Nephron (organoid): Measurements from ENCODE around the gene SGTA.

ENCODE experiments used
- H3K27ac Mint-ChIP-seq, 3 experiments: 2 replicates each; pipeline ENCODE4 v1.8.0; 2020; ENCODE audit warnings: mixed read lengths in 3 of 3, mild to moderate bottlenecking in 2 of 3, moderate library complexity in 1 of 3
- H3K27me3 Mint-ChIP-seq: 2 replicates; pipeline ENCODE4 v1.8.0; 2021; ENCODE audit warnings: low read depth, mild to moderate bottlenecking, moderate library complexity, mixed read lengths
- H3K36me3 Mint-ChIP-seq: 2 replicates; pipeline ENCODE4 v1.8.0; 2020; ENCODE audit warnings: low read depth, mixed read lengths
- H3K4me1 Mint-ChIP-seq: 2 replicates; pipeline ENCODE4 v1.8.0; 2020; ENCODE audit warnings: mixed read lengths
- H3K4me3 Mint-ChIP-seq, 3 experiments: 2 replicates each; pipeline ENCODE4 v1.8.0; 2020; ENCODE audit warnings: mild to moderate bottlenecking in 3 of 3, mixed read lengths in 3 of 3, moderate library complexity in 2 of 3
- H3K9me3 Mint-ChIP-seq: 2 replicates; pipeline ENCODE4 v1.8.0; 2020; ENCODE audit warnings: mixed read lengths
- TF ChIP-seq, protein P1 (sequence below), 3 experiments: fragments of 200-600 bp; sonication (generic); IDR thresholded peaks; one replicate each; pipeline ENCODE4 v1.5.0; 2021; ENCODE audit warnings: antibody characterized with exemption in 3 of 3; ENCODE audit not compliant: unreplicated experiment in 3 of 3

SGTA gene, protein sequence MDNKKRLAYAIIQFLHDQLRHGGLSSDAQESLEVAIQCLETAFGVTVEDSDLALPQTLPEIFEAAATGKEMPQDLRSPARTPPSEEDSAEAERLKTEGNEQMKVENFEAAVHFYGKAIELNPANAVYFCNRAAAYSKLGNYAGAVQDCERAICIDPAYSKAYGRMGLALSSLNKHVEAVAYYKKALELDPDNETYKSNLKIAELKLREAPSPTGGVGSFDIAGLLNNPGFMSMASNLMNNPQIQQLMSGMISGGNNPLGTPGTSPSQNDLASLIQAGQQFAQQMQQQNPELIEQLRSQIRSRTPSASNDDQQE

GRCh38 chr19:2782936-2783780, at the start of gene SGTA:
TSS of gene SGTA (minus strand) at chr19:2783273. CDS start at chr19:2769068, 14,205 bp downstream.
- peaks cover 16% of the 10 kb centered on the region for H3K36me3 Mint-ChIP-seq

DNA sequence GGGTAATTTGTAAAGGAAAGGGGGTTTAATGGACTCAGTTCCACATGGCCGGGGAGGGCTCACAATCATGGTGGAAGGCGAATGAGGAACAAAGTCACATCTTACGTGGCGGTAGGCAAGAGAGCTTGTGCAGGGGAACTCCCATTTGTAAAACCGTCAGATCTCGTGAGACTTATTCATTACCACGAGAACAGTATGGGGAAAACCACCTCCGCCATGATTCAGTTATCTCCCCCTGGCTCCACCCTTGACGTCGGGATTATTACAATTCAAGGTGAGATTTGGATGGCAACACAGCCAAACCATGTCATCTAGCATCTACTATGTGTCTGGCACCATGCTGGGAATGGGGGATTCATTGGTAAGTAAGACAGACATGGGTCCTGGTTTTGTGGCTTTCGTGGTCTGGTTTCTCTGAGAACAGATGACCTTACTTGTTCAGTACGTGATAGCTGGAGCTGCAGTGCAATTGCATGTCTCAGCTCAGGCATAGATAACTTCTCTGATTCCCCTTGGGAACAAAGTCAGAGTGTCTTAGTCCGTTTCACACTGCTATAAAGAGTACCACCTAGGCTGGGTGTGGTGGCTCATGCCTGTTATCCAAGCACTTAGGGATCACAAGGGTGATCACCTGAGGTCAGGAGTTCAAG, 44.9 kb upstream of the SGTA start:
- H3K4me1 Mint-ChIP-seq: no peaks in the 10 kb centered on the region
- peaks cover 98% of the 10 kb centered on the region for H3K36me3 Mint-ChIP-seq
- H3K9me3 Mint-ChIP-seq: peaks cover 51% of the 10 kb centered on the region
- TF ChIP-seq, protein P1, sequence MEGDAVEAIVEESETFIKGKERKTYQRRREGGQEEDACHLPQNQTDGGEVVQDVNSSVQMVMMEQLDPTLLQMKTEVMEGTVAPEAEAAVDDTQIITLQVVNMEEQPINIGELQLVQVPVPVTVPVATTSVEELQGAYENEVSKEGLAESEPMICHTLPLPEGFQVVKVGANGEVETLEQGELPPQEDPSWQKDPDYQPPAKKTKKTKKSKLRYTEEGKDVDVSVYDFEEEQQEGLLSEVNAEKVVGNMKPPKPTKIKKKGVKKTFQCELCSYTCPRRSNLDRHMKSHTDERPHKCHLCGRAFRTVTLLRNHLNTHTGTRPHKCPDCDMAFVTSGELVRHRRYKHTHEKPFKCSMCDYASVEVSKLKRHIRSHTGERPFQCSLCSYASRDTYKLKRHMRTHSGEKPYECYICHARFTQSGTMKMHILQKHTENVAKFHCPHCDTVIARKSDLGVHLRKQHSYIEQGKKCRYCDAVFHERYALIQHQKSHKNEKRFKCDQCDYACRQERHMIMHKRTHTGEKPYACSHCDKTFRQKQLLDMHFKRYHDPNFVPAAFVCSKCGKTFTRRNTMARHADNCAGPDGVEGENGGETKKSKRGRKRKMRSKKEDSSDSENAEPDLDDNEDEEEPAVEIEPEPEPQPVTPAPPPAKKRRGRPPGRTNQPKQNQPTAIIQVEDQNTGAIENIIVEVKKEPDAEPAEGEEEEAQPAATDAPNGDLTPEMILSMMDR (IDR thresholded peaks at IDR 0.05; ENCODE audit: unreplicated experiment in 3 of 3): no peak
- no peak overlapping the region for H3K27ac Mint-ChIP-seq
- H3K4me3 Mint-ChIP-seq: no peak overlapping the region
- no peaks in the 10 kb centered on the region for H3K27me3 Mint-ChIP-seq

More at GRCh38 chr19:2782936-2783780, at the start of gene SGTA:
- H3K27ac Mint-ChIP-seq: peak within 1 kb of the TSS; percentile 95 to 99 (median 99)
- no peaks in the 10 kb centered on the region for H3K9me3 Mint-ChIP-seq
- no peaks in the 10 kb centered on the region for H3K27me3 Mint-ChIP-seq
- H3K4me1 Mint-ChIP-seq: peaks cover 55% of the 10 kb centered on the region
- TF ChIP-seq, protein P1 (IDR thresholded peaks at IDR 0.05; ENCODE audit: unreplicated experiment in 3 of 3): peak; percentile 51 to 55 (median 52)
- peak within 1 kb of the TSS; percentile 89 to 97 (median 95) for H3K4me3 Mint-ChIP-seq

DNA sequence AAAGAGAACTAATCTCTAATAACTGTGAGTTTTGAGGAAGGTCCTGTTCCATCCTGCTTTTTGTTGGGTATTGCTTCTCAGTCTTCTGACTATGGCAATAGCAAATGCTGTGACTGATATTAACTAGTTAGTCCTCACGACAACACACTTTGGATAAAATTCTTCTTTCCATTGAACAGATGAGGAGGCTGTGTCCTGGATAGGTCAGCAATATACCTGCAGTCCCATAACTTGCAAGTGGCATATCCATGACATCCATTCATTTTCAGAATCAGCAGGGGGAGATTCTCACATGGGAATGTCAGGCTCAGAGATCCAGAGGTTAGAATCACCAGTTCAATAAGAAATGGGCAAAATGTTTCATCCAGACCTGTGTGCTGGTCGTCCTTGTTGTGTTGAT, 43.9 kb upstream of the SGTA start:
- no peak overlapping the region for H3K27ac Mint-ChIP-seq
- no peak overlapping the region for H3K4me3 Mint-ChIP-seq
- H3K27me3 Mint-ChIP-seq: no peaks in the 10 kb centered on the region
- peaks cover 94% of the 10 kb centered on the region for H3K36me3 Mint-ChIP-seq
- TF ChIP-seq, protein P1 (IDR thresholded peaks at IDR 0.05; ENCODE audit: unreplicated experiment in 3 of 3): no peak
- H3K9me3 Mint-ChIP-seq: peaks cover 42% of the 10 kb centered on the region
- H3K4me1 Mint-ChIP-seq: no peaks in the 10 kb centered on the region

DNA sequence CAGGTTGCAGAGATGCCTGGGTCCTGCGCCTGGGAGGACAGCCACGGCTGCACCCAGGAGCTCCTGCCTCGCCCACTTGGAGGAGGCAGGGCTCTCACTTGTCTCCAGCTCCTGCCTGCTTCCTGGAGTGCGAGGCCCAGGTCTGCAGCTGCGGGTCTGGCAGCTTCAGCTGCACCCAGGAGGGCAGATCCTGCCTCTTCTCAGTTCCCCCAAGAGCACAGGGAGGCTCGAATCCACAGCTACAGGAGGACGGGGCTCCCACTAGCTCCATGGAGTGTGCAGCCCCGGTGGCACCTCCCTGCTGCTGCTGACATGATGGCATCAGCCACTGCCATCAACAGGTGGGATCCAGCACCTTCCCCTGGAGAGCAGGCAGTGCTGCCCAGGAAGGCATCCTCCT, 41.1 kb upstream of the SGTA start:
- TF ChIP-seq, protein P1 (IDR thresholded peaks at IDR 0.05; ENCODE audit: unreplicated experiment in 3 of 3): no peak
- no peaks in the 10 kb centered on the region for H3K27me3 Mint-ChIP-seq
- H3K36me3 Mint-ChIP-seq: peaks cover 65% of the 10 kb centered on the region
- no peak overlapping the region for H3K27ac Mint-ChIP-seq
- H3K4me1 Mint-ChIP-seq: no peaks in the 10 kb centered on the region
- peaks cover 30% of the 10 kb centered on the region for H3K9me3 Mint-ChIP-seq
- H3K4me3 Mint-ChIP-seq: peak overlapping the region in 2 of 3 experiments; percentile 21 to 23

DNA sequence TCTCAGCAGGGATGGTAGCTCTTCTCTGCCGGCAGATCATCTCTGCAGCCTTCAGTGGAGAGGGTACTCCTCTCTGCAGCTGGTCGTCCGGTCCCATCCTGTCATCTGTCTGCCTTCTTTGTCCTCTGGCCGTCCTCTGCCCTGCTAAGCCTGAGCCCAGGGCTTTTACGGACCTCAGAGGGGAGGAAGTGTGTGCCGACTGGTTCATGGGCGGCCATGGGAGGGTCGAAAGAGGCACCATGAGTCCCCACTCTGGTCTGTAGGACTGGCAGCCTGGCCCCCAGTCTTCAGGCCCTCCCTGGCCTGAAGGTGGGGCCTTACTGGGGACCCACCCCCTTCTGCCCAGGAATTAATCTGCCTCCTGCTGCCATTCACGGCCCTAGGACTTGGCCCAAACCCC, 40.6 kb upstream of the SGTA start:
- Mint-ChIP-seq H3K36me3 (peaks cover 60% of the 10 kb centered on the region), H3K27me3 (no peaks in the 10 kb centered on the region), H3K27ac (no peak overlapping the region), H3K9me3 (peaks cover 27% of the 10 kb centered on the region), H3K4me3 (no peak overlapping the region), H3K4me1 (no peaks in the 10 kb centered on the region)
- TF ChIP-seq, protein P1 (IDR thresholded peaks at IDR 0.05; ENCODE audit: unreplicated experiment in 3 of 3): no peak
